Ascending aorta (tissue), 2 donors: ENCODE measurements around the gene APMAP. TPM values are rescaled to one million over a fixed set of nuclear protein-coding genes. Genes with fewer than 3 reads are reported as not detected.

Experiments used
- DNase-seq, 2 donors: peaks; one replicate each; pipeline ENCODE4 v3.0.0-alpha.2; 2019; ENCODE audit warnings: low spot score in 2 of 2
- H3K27ac ChIP-seq, 2 donors: fragments of 200-600 bp; sonication (generic); one replicate each; pipeline ENCODE4 v1.5.1; 2016 to 2017; ENCODE audit warnings: mild to moderate bottlenecking in 1 of 2
- H3K27me3 ChIP-seq: fragments of 200-600 bp; sonication (generic); one replicate; pipeline ENCODE4 v1.5.1; 2017
- H3K36me3 ChIP-seq, 2 donors: fragments of 200-600 bp; sonication (generic); one replicate each; pipeline ENCODE4 v1.5.1; 2016
- H3K4me1 ChIP-seq, 2 donors: fragments of 200-600 bp; sonication (generic); one replicate each; pipeline ENCODE4 v1.5.1; 2016 to 2017; ENCODE audit warnings: mild to moderate bottlenecking in 1 of 2
- H3K4me3 ChIP-seq, 2 donors: fragments of 200-600 bp; sonication (generic); one replicate each; pipeline ENCODE4 v1.5.1; 2016 to 2017; ENCODE audit warnings: mild to moderate bottlenecking in 1 of 2
- H3K9me3 ChIP-seq, 2 donors: fragments of 200-600 bp; sonication (generic); one replicate each; pipeline ENCODE4 v1.5.1; 2016
- CTCF ChIP-seq, 3 experiments: fragments of 200-600 bp in 2 of 3; fragments of 450-650 bp in 1 of 3; sonication (generic) in 2 of 3; IDR thresholded peaks; one replicate each; pipeline ENCODE4 v1.5.1; 2016 to 2019; ENCODE audit warnings: antibody characterized with exemption in 3 of 3, mild to moderate bottlenecking in 1 of 3, moderate library complexity in 1 of 3
- intact Hi-C: fragments of 100-400 bp; cut with DNase I; formaldehyde crosslinking; loops from one replicate; pipeline ENCODE4 v1.15.1; 2023
- total RNA-seq: library from RNA; depleted of rRNA; stranded (reverse); fragments of >200 nt; gene quantifications from one replicate; pipeline ENCODE4 v1.1.0, GENCODE V29; 2016

Gene APMAP
- total RNA-seq, 1 donor from 2014 or later: 44.8 TPM

GRCh38 chr20:24970030-24970553 is 22.5 kb downstream of the APMAP start:
- Histone ChIP-seq H3K27me3 (no peaks in the 10 kb centered on the region), H3K4me3 (no peak overlapping the region), H3K27ac (no peak overlapping the region), H3K36me3 (peaks cover 68 to 78% of the 10 kb centered on the region in 2 donors), H3K9me3 (peaks cover 0 to under 1% of the 10 kb centered on the region in 2 donors), H3K4me1 (no peaks in the 10 kb centered on the region)
- DNase-seq: no peak
- TF ChIP-seq CTCF (IDR thresholded peaks at IDR 0.05): no peak
- intact Hi-C loops: loop anchor here (5.0 kb wide), 1 partner anchor 722 kb away; no protein-coding TSS in a partner anchor

- no peaks in the 10 kb centered on the region for H3K4me1 ChIP-seq
- DNase-seq: peak in 1 of 2 donors; percentile 49
- peaks cover 65 to 84% of the 10 kb centered on the region in 2 donors for H3K36me3 ChIP-seq
- intact Hi-C loops: loop anchor here (5.0 kb wide), 1 partner anchor 723 kb away; no protein-coding TSS in a partner anchor
- no peak overlapping the region for H3K4me3 ChIP-seq
- no peaks in the 10 kb centered on the region for H3K27me3 ChIP-seq
- no peak for TF ChIP-seq CTCF (IDR thresholded peaks at IDR 0.05)
- no peak overlapping the region for H3K27ac ChIP-seq
- no peaks in the 10 kb centered on the region for H3K9me3 ChIP-seq
Observed at GRCh38 chr20:24969186-24970029, 23.1 kb downstream of the APMAP start.

- no peaks in the 10 kb centered on the region for H3K27me3 ChIP-seq
- H3K27ac ChIP-seq: no peak overlapping the region
- peaks cover 71 to 93% of the 10 kb centered on the region in 2 donors for H3K36me3 ChIP-seq
- intact Hi-C loops: no loop called here
- DNase-seq: no peak
- H3K4me1 ChIP-seq: no peaks in the 10 kb centered on the region
- TF ChIP-seq CTCF (IDR thresholded peaks at IDR 0.05): no peak
- H3K4me3 ChIP-seq: no peak overlapping the region
- H3K9me3 ChIP-seq: no peaks in the 10 kb centered on the region
Observed at GRCh38 chr20:24968278-24968800, 24.2 kb downstream of the APMAP start.

GRCh38 chr20:24966317-24967012 is 26.1 kb downstream of the APMAP start:
- H3K4me1 ChIP-seq: no peaks in the 10 kb centered on the region
- H3K27me3 ChIP-seq: no peaks in the 10 kb centered on the region
- no peak overlapping the region for H3K27ac ChIP-seq
- DNase-seq: no peak
- intact Hi-C loops: no loop called here
- H3K36me3 ChIP-seq: peaks cover 74 to 93% of the 10 kb centered on the region in 2 donors
- TF ChIP-seq CTCF (IDR thresholded peaks at IDR 0.05): no peak
- H3K4me3 ChIP-seq: no peak overlapping the region
- no peaks in the 10 kb centered on the region for H3K9me3 ChIP-seq

GRCh38 chr20:24965065-24965919 is 27.3 kb downstream of the APMAP start:
- no peak for DNase-seq
- intact Hi-C loops: no loop called here
- Histone ChIP-seq H3K27ac (no peak overlapping the region), H3K27me3 (no peaks in the 10 kb centered on the region), H3K4me1 (no peaks in the 10 kb centered on the region), H3K36me3 (peaks cover 70 to 87% of the 10 kb centered on the region in 2 donors), H3K4me3 (no peak overlapping the region), H3K9me3 (no peaks in the 10 kb centered on the region)
- no peak for TF ChIP-seq CTCF (IDR thresholded peaks at IDR 0.05)
